ENCODE measurements around the gene TOX2.

The TOX2 gene

DNA sequence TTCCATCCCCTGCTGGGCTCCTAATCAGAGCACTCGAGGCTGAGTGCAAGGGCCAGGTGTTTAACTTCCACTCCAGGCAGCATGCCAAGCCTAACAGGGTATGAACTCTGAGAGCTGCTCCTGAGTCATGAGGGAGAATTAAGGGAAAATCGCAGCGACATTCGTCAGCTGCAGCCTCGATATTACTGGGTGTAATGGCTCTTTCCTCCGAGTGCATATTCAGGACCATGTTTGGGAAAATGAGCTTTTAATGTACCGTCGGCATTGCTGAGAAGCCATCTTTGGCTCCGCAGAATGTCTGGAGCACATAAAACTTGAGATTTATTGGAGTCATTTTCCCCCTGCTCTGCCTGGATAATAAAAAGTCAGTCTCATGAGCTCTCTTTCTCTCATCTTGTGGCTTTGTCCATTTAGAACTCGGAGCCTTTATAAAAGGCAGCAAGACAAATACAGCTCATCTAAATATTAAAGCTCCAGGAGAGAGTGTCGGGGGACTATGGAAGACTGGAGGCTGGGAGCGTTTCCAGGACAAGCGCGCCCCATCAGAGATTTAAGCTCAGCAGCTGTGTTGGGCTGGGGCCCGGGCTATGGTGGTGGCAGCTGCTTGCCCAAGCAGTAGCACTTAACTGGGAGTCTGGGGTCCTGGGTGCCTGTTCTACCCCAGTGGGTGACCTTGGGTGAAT is 103.7 kb downstream of the TOX2 start:
- Histone ChIP-seq H3K4me2 (ENCODE audit: low read length) (no peak overlapping the region), H3K4me1 (ENCODE audit: control insufficient read depth, low read length) (peaks cover 7% of the 10 kb centered on the region), H3K79me2 (ENCODE audit: control insufficient read depth, low read length) (no peaks in the 10 kb centered on the region), H3K9me3 (ENCODE audit: control insufficient read depth, insufficient read depth, low read length) (no peaks in the 10 kb centered on the region), H3K4me3 (ENCODE audit: low read length) (no peak overlapping the region), H3K9me2 (replicated peaks; ENCODE audit: control insufficient read depth, low read length) (no peaks in the 10 kb centered on the region), H3K27ac (ENCODE audit: low read depth, low read length) (no peak overlapping the region), H3K36me3 (ENCODE audit: control insufficient read depth, low read length) (no peaks in the 10 kb centered on the region), H3F3A (ENCODE audit: control insufficient read depth, insufficient read depth) (no peaks in the 10 kb centered on the region), H3K27me3 (ENCODE audit: control insufficient read depth, low read length) (no peaks in the 10 kb centered on the region), H4K20me1 (ENCODE audit: control insufficient read depth, insufficient read depth, low read depth, low read length) (no peaks in the 10 kb centered on the region)
- no peak for TF ChIP-seq EZH2phosphoT487 (IDR thresholded peaks at IDR 0.05; ENCODE audit: borderline replicate concordance, low read length)

DNA sequence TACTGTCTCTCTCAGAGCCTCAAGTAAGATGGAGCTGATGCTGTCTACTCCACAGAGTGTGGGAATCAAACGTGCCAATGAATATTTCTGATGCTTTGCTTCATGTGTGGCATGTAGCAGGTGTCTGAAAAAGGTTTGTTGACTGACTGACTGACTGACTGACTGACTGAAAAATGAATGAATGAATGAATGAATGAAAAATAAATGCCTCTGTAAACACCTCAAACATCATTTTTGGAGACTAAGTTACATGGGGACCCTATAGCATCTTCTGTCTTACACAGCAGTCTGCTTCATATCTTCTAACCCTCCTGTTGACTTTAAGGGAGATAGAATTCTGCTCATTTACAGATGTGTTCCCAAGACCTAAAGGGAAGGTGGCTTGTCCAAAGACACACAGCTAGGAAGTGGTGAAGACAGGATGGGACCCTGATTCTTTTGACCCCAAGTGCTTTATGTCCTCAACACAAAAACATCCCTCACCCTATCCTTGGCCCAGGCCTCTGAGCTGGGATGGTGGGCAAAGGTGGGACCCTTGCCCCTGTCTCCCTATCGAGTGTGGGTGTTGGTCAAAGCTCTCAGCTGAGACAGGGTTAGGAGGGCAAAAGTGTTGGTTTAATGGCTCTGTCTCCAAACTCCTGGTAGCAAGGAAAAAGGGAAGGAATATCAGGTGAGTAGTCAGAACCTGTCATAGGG is 104.4 kb downstream of the TOX2 start:
- H3K4me3 ChIP-seq (ENCODE audit: low read length), result no peak overlapping the region
- no peaks in the 10 kb centered on the region for H3K36me3 ChIP-seq (ENCODE audit: control insufficient read depth, low read length)
- H3K27me3 ChIP-seq (ENCODE audit: control insufficient read depth, low read length), result peaks cover 5% of the 10 kb centered on the region; the same call in 1 of the 2 replicates
- no peaks in the 10 kb centered on the region for H3F3A ChIP-seq (ENCODE audit: control insufficient read depth, insufficient read depth)
- TF ChIP-seq, protein P1, sequence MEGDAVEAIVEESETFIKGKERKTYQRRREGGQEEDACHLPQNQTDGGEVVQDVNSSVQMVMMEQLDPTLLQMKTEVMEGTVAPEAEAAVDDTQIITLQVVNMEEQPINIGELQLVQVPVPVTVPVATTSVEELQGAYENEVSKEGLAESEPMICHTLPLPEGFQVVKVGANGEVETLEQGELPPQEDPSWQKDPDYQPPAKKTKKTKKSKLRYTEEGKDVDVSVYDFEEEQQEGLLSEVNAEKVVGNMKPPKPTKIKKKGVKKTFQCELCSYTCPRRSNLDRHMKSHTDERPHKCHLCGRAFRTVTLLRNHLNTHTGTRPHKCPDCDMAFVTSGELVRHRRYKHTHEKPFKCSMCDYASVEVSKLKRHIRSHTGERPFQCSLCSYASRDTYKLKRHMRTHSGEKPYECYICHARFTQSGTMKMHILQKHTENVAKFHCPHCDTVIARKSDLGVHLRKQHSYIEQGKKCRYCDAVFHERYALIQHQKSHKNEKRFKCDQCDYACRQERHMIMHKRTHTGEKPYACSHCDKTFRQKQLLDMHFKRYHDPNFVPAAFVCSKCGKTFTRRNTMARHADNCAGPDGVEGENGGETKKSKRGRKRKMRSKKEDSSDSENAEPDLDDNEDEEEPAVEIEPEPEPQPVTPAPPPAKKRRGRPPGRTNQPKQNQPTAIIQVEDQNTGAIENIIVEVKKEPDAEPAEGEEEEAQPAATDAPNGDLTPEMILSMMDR (IDR thresholded peaks at IDR 0.05; ENCODE audit: low read depth, low read length, poor library complexity, severe bottlenecking), result no peak
- TF ChIP-seq EZH2phosphoT487 (IDR thresholded peaks at IDR 0.05; ENCODE audit: borderline replicate concordance, low read length), result no peak
- H3K4me2 ChIP-seq (ENCODE audit: low read length), result no peak overlapping the region
- H3K79me2 ChIP-seq (ENCODE audit: control insufficient read depth, low read length), result no peaks in the 10 kb centered on the region
- no peaks in the 10 kb centered on the region for H3K9me3 ChIP-seq (ENCODE audit: control insufficient read depth, insufficient read depth, low read length)
- H3K9me2 ChIP-seq (replicated peaks; ENCODE audit: control insufficient read depth, low read length), result no peaks in the 10 kb centered on the region
- no peak overlapping the region for H3K27ac ChIP-seq (ENCODE audit: low read depth, low read length)
- no peaks in the 10 kb centered on the region for H4K20me1 ChIP-seq (ENCODE audit: control insufficient read depth, insufficient read depth, low read depth, low read length)
- peaks cover 7% of the 10 kb centered on the region for H3K4me1 ChIP-seq (ENCODE audit: control insufficient read depth, low read length)

DNA sequence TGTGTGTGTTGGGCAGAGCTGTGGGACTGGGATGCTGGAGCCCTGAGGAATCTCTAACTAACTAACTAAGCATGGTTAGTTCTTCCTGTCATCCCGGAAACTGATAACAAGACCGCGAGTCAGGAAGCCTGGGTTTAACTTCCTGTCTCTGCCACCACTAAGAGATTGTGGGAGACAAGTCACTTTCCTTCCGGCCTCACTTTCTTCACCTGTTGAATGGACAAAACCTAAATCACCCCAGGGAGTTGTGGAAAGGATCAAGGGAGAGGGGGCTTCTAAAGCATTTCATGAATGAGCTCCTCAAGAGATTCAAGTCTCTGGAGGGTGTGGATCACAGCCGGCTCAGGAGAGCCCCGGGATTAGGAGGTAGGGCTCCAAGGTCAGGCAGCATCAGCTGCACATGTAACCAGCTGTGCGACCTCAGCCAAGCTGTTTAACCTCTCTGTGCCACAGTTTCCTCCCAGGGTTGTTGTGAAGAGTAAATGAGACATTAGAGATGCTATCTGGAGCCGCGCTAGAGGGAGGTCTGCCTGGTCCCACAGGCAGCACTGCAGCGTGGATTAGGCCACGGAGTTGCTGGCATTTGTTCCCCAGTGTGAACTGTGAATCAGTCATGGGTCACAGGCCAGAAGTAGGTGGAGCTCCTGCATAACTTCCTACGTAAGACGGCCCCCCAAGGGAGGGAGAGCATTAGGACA is 105.1 kb downstream of the TOX2 start:
- Histone ChIP-seq H3K9me3 (ENCODE audit: control insufficient read depth, insufficient read depth, low read length) (no peaks in the 10 kb centered on the region), H3K4me1 (ENCODE audit: control insufficient read depth, low read length) (peaks cover 7% of the 10 kb centered on the region), H3K27me3 (ENCODE audit: control insufficient read depth, low read length) (peaks cover 5% of the 10 kb centered on the region; the same call in 1 of the 2 replicates), H3K79me2 (ENCODE audit: control insufficient read depth, low read length) (no peaks in the 10 kb centered on the region), H3K9me2 (replicated peaks; ENCODE audit: control insufficient read depth, low read length) (no peaks in the 10 kb centered on the region), H3K27ac (ENCODE audit: low read depth, low read length) (no peak overlapping the region), H3F3A (ENCODE audit: control insufficient read depth, insufficient read depth) (no peaks in the 10 kb centered on the region), H4K20me1 (ENCODE audit: control insufficient read depth, insufficient read depth, low read depth, low read length) (no peaks in the 10 kb centered on the region), H3K36me3 (ENCODE audit: control insufficient read depth, low read length) (no peaks in the 10 kb centered on the region), H3K4me2 (ENCODE audit: low read length) (no peak overlapping the region), H3K4me3 (ENCODE audit: low read length) (no peak overlapping the region)
- TF ChIP-seq EZH2phosphoT487 (IDR thresholded peaks at IDR 0.05; ENCODE audit: borderline replicate concordance, low read length), result no peak
- TF ChIP-seq, protein P1 (IDR thresholded peaks at IDR 0.05; ENCODE audit: low read depth, low read length, poor library complexity, severe bottlenecking), result no peak
